ENCODE measurements around the gene ARHGEF38. TPM values are rescaled to one million over a fixed set of nuclear protein-coding genes. Genes with fewer than 3 reads are reported as not detected.

Gene ARHGEF38
- total RNA-seq, 1 experiment from 2014 or later, result 0.15 TPM

- Histone ChIP-seq H3F3A (ENCODE audit: insufficient read depth, low read depth) (no peaks in the 10 kb centered on the region), H3K27ac (no peak overlapping the region), H3K9me2 (ENCODE audit: insufficient read depth) (no peaks in the 10 kb centered on the region), H3K36me3 (ENCODE audit: low read depth) (no peaks in the 10 kb centered on the region), H3K79me2 (ENCODE audit: low read depth) (no peaks in the 10 kb centered on the region), H2AFZ (no peak overlapping the region), H4K20me1 (ENCODE audit: insufficient read depth) (no peaks in the 10 kb centered on the region), H3K4me2 (no peak overlapping the region), H3K4me1 (replicated peaks; ENCODE audit: insufficient read depth) (no peaks in the 10 kb centered on the region), H3K4me3 (no peak overlapping the region), H3K9me3 (ENCODE audit: insufficient read depth, low read depth) (no peaks in the 10 kb centered on the region), H3K27me3 (ENCODE audit: insufficient read depth, low read depth) (no peaks in the 10 kb centered on the region)
- no peak for DNase-seq
- BruUV-seq (replicated peaks), result no TSS peak
- ChIA-PET POLR2A (ENCODE audit: unreplicated experiment) (no interaction called here), CTCF (no interaction called here)
- no peak for TF ChIP-seq EZH2 (IDR thresholded peaks at IDR 0.05; ENCODE audit: low read depth)
- TF ChIP-seq CTCF (conservative IDR thresholded peaks at IDR 0.05), result no peak
- intact Hi-C loops (cut with micrococcal nuclease; ENCODE audit: unreplicated experiment), result no loop called here
Measured at GRCh38 chr4:105546086-105546485, 6.3 kb upstream of the ARHGEF38 start.

GRCh38 chr4:105547769-105548168 is 4.7 kb upstream of the ARHGEF38 start:
- Histone ChIP-seq H3K79me2 (ENCODE audit: low read depth) (no peaks in the 10 kb centered on the region), H3K4me3 (no peak overlapping the region), H3K9me2 (ENCODE audit: insufficient read depth) (no peaks in the 10 kb centered on the region), H3K27me3 (ENCODE audit: insufficient read depth, low read depth) (no peaks in the 10 kb centered on the region), H3K4me1 (replicated peaks; ENCODE audit: insufficient read depth) (peaks cover 7% of the 10 kb centered on the region; the same call in 1 of the 2 replicates), H2AFZ (no peak overlapping the region), H3K9me3 (ENCODE audit: insufficient read depth, low read depth) (no peaks in the 10 kb centered on the region), H4K20me1 (ENCODE audit: insufficient read depth) (no peaks in the 10 kb centered on the region), H3K4me2 (no peak overlapping the region), H3K27ac (no peak overlapping the region), H3F3A (ENCODE audit: insufficient read depth, low read depth) (peaks cover 12% of the 10 kb centered on the region; the same call in 1 of the 2 replicates), H3K36me3 (ENCODE audit: low read depth) (no peaks in the 10 kb centered on the region)
- CTCF ChIA-PET, result no interaction called here
- no peak for DNase-seq
- POLR2A ChIA-PET (ENCODE audit: unreplicated experiment), result no interaction called here
- no TSS peak for BruUV-seq (replicated peaks)
- no peak for TF ChIP-seq EZH2 (IDR thresholded peaks at IDR 0.05; ENCODE audit: low read depth)
- TF ChIP-seq CTCF (conservative IDR thresholded peaks at IDR 0.05), result no peak
- intact Hi-C loops (cut with micrococcal nuclease; ENCODE audit: unreplicated experiment), result no loop called here

- no peaks in the 10 kb centered on the region for H3K36me3 ChIP-seq (ENCODE audit: low read depth)
- H4K20me1 ChIP-seq (ENCODE audit: insufficient read depth), result no peaks in the 10 kb centered on the region
- no peak overlapping the region for H3K4me3 ChIP-seq
- no peaks in the 10 kb centered on the region for H3K27me3 ChIP-seq (ENCODE audit: insufficient read depth, low read depth)
- no peaks in the 10 kb centered on the region for H3K9me2 ChIP-seq (ENCODE audit: insufficient read depth)
- no peak overlapping the region for H3K27ac ChIP-seq
- H3K79me2 ChIP-seq (ENCODE audit: low read depth), result no peaks in the 10 kb centered on the region
- intact Hi-C loops (cut with micrococcal nuclease; ENCODE audit: unreplicated experiment), result no loop called here
- TF ChIP-seq EZH2 (IDR thresholded peaks at IDR 0.05; ENCODE audit: low read depth) (no peak), CTCF (conservative IDR thresholded peaks at IDR 0.05) (no peak)
- peaks cover 13% of the 10 kb centered on the region; the same call in 1 of the 2 replicates for H3F3A ChIP-seq (ENCODE audit: insufficient read depth, low read depth)
- peaks cover 12% of the 10 kb centered on the region; the same call in 1 of the 2 replicates for H3K4me1 ChIP-seq (replicated peaks; ENCODE audit: insufficient read depth)
- CTCF ChIA-PET, result no interaction called here
- H3K9me3 ChIP-seq (ENCODE audit: insufficient read depth, low read depth), result no peaks in the 10 kb centered on the region
- no peak overlapping the region for H3K4me2 ChIP-seq
- DNase-seq, result no peak
- BruUV-seq (replicated peaks), result no TSS peak
- no peak overlapping the region for H2AFZ ChIP-seq
- POLR2A ChIA-PET (ENCODE audit: unreplicated experiment), result no interaction called here
Measured at GRCh38 chr4:105548483-105548882, 3.9 kb upstream of the ARHGEF38 start.
